Endothelial cell of umbilical vein (primary cell): ENCODE results near the gene GNL2. TPM values are rescaled to one million over a fixed set of nuclear protein-coding genes. Genes with fewer than 3 reads are reported as not detected.

Experiments used
- BruUV-seq: library from RNA; stranded (reverse); fragments of 400-500 nt; replicated peaks from 2 replicates; lab custom pipeline; 2021; lab: Mats Ljungman, UMichigan
- CTCF ChIA-PET: fragments of 300-600, 350-600 bp; sonication (Branson Sonifier 250); formaldehyde crosslinking; loops from one replicate; lab custom pipeline; 2021; ENCODE audit warnings: antibody characterized with exemption, inconsistent platforms; lab: Charles Lee
- POLR2A ChIA-PET: fragments of 300-600, 350-600 bp; sonication (Branson Sonifier 250); formaldehyde crosslinking; loops from one replicate; lab custom pipeline; 2021; ENCODE audit warnings: antibody characterized with exemption, inconsistent platforms; lab: Charles Lee
- DNase-seq: peaks from one replicate; pipeline ENCODE4 v3.0.0-alpha.2; 2011; ENCODE audit warnings: low read depth, low spot score
- FAIRE-seq: peaks from 2 replicates; lab custom pipeline; 2011; peaks lifted over from hg19 to GRCh38; lab: Jason Lieb, UNC
- H2AFZ ChIP-seq: 2 replicates; pipeline ENCODE4 v1.6.0; 2012; ENCODE audit warnings: low read depth, low read length, control low read depth, inconsistent platforms
- H3K27ac ChIP-seq: 2 replicates; pipeline ENCODE4 v1.5.1; 2011; ENCODE audit warnings: low read depth, mild to moderate bottlenecking, control low read depth, low read length, moderate library complexity; ENCODE audit not compliant: insufficient read depth
- H3K27me3 ChIP-seq, 2 experiments: 2 replicates each; pipeline versions ENCODE4 v1.6.0 to v1.6.1; 2011; ENCODE audit warnings: low read length in 2 of 2, mixed read lengths in 1 of 2; ENCODE audit not compliant: control insufficient read depth in 2 of 2, insufficient read depth in 2 of 2
- H3K36me3 ChIP-seq, 2 experiments: 2 replicates in 1 of 2; 3 replicates in 1 of 2; pipeline ENCODE4 v1.5.1; 2011; ENCODE audit warnings: low read length in 2 of 2, mild to moderate bottlenecking in 1 of 2, moderate library complexity in 1 of 2; ENCODE audit not compliant: control insufficient read depth in 2 of 2, insufficient read depth in 2 of 2; ENCODE audit errors: extremely low read depth in 1 of 2
- H3K4me1 ChIP-seq: 3 replicates; pipeline ENCODE4 v1.5.1; 2011; ENCODE audit warnings: mild to moderate bottlenecking, low read length; ENCODE audit not compliant: control insufficient read depth, insufficient read depth; ENCODE audit errors: extremely low read depth
- H3K4me2 ChIP-seq: 2 replicates; pipeline ENCODE4 v1.6.1; 2011; ENCODE audit warnings: low read length, control low read depth, mixed read lengths; ENCODE audit not compliant: insufficient read depth
- H3K4me3 ChIP-seq, 3 experiments: fragments of 200-600 bp in 1 of 3; sonication (generic), shearing (Covaris generic) in 1 of 3; replicated peaks in 1 of 3; 2 replicates each; pipeline ENCODE4 v1.5.1; 2011 to 2016; ENCODE audit warnings: control low read depth in 3 of 3, low read length in 3 of 3, mild to moderate bottlenecking in 2 of 3, inconsistent platforms in 1 of 3, low read depth in 1 of 3, moderate library complexity in 1 of 3; ENCODE audit not compliant: insufficient read depth in 1 of 3
- H3K79me2 ChIP-seq: 2 replicates; pipeline ENCODE4 v1.6.0; 2012; ENCODE audit warnings: low read length, inconsistent platforms; ENCODE audit not compliant: control insufficient read depth, insufficient read depth
- H3K9ac ChIP-seq: replicated peaks from 2 replicates; pipeline ENCODE3; 2011; ENCODE audit warnings: low read length, control low read depth; ENCODE audit not compliant: insufficient read depth; ENCODE audit errors: extremely low read depth
- H3K9me1 ChIP-seq: replicated peaks from 3 replicates; pipeline ENCODE4 v1.6.0; 2011; ENCODE audit warnings: mild to moderate bottlenecking, low read length; ENCODE audit not compliant: control insufficient read depth, insufficient read depth; ENCODE audit errors: extremely low read depth
- H3K9me3 ChIP-seq: replicated peaks from 2 replicates; pipeline ENCODE4 v1.5.1; 2012; ENCODE audit warnings: low read length, inconsistent platforms; ENCODE audit not compliant: control insufficient read depth, insufficient read depth
- H4K20me1 ChIP-seq: replicated peaks from 2 replicates; pipeline ENCODE3; 2011; ENCODE audit warnings: mild to moderate bottlenecking, low read length; ENCODE audit not compliant: control insufficient read depth, insufficient read depth; ENCODE audit errors: extremely low read depth
- CTCF ChIP-seq, 2 donors: IDR thresholded peaks; 1 replicate in 1 of 2; 2 replicates in 1 of 2; pipeline ENCODE4 v1.5.1; 2011; ENCODE audit warnings: low read length in 2 of 2, mild to moderate bottlenecking in 2 of 2, moderate library complexity in 2 of 2, control low read depth in 1 of 2, inconsistent platforms in 1 of 2, low read depth in 1 of 2; ENCODE audit not compliant: insufficient read depth in 1 of 2; ENCODE audit errors: extremely low read depth in 1 of 2
- EZH2 ChIP-seq: IDR thresholded peaks from 2 replicates; pipeline ENCODE4 v1.6.1; 2012; ENCODE audit warnings: borderline replicate concordance, low read depth, mild to moderate bottlenecking, moderate library complexity, low read length, inconsistent platforms; ENCODE audit not compliant: severe bottlenecking
- FOS ChIP-seq: IDR thresholded peaks from 2 replicates; pipeline ENCODE4 v1.6.1; 2011; ENCODE audit warnings: mild to moderate bottlenecking, low read length, moderate library complexity, borderline replicate concordance; ENCODE audit not compliant: insufficient read depth
- GATA2 ChIP-seq: IDR thresholded peaks from 2 replicates; pipeline ENCODE4 v1.7.0; 2011; ENCODE audit warnings: low read depth, mild to moderate bottlenecking, moderate library complexity, mixed read lengths, low read length; ENCODE audit not compliant: insufficient read length, insufficient read depth
- JUN ChIP-seq: IDR thresholded peaks from 2 replicates; pipeline ENCODE4 v1.6.1; 2011; ENCODE audit warnings: borderline replicate concordance, low read depth; ENCODE audit not compliant: insufficient read length, insufficient read depth
- MAX ChIP-seq: IDR thresholded peaks from 2 replicates; pipeline ENCODE4 v1.6.1; 2011; ENCODE audit not compliant: insufficient read depth, insufficient read length
- MYC ChIP-seq: IDR thresholded peaks from one replicate; pipeline ENCODE4 v1.6.1; 2011; ENCODE audit warnings: mild to moderate bottlenecking, low read depth, low read length
- POLR2A ChIP-seq: IDR thresholded peaks from 2 replicates; pipeline ENCODE4 v1.6.1; 2012; ENCODE audit warnings: low read depth, mild to moderate bottlenecking, control low read depth, low read length
- POLR2AphosphoS5 ChIP-seq: IDR thresholded peaks from 2 replicates; pipeline ENCODE4 v1.6.1; 2012; ENCODE audit warnings: low read depth, mild to moderate bottlenecking, control low read depth, low read length, moderate library complexity; ENCODE audit not compliant: insufficient read depth
- dilution Hi-C: fragments of 300-500 bp; cut with MboI; formaldehyde crosslinking; loops from one replicate; pipeline ENCODE4 v1.15.0; 2019; ENCODE audit warnings: low sequenced_read_pairs; ENCODE audit not compliant: extremely low pct_ligation_motif_present
- intact Hi-C: fragments of 100-400 bp; cut with micrococcal nuclease; formaldehyde crosslinking; loops from one replicate; pipeline ENCODE4 v1.10.0; 2022
- polyA plus RNA-seq, 4 experiments: library from polyadenylated mRNA; depleted of rRNA in 3 of 4; stranded (reverse) in 3 of 4; unstranded in 1 of 4; fragments of >200 nt; gene quantifications; 2 replicates each; pipeline versions ENCODE4 v1.2.1 to v1.2.3, GENCODE V29; 2011 to 2012; ENCODE audit warnings: missing spikeins in 1 of 4
- total RNA-seq: library from RNA; stranded (reverse); gene quantifications from 2 replicates; pipeline ENCODE4 v1.2.3, GENCODE V29; 2021

Gene GNL2
- total and polyA plus RNA-seq, 2 donors (not counting 3 experiments of a cell fraction or from before 2014, with no cell fraction given): 18.0 to 55.5 TPM

GRCh38 chr1:37641059-37641458, 45.3 kb upstream of the GNL2 start:
- no peak overlapping the region for H3K4me2 ChIP-seq
- FAIRE-seq (no peak), DNase-seq (no peak)
- H3K9me3 ChIP-seq: no peaks in the 10 kb centered on the region
- H3K27me3 ChIP-seq: peaks cover 14 to 15% of the 10 kb centered on the region in 2 experiments
- no peak overlapping the region for H3K27ac ChIP-seq
- POLR2A ChIA-PET: no interaction called here
- TF ChIP-seq EZH2: no peak
- no peak for TF ChIP-seq POLR2AphosphoS5
- TF ChIP-seq CTCF (IDR thresholded peaks at IDR 0.05; ENCODE audit: extremely low read depth in 1 of 2, insufficient read depth in 1 of 2, low read depth in 1 of 2, low read length in 2 of 2): no peak
- TF ChIP-seq MYC: no peak
- TF ChIP-seq MAX: no peak
- no peak for TF ChIP-seq POLR2A
- TF ChIP-seq GATA2: no peak
- TF ChIP-seq FOS: no peak
- TF ChIP-seq JUN: no peak
- H3K9ac ChIP-seq: no peak overlapping the region
- no peaks in the 10 kb centered on the region for H3K36me3 ChIP-seq
- dilution Hi-C loops: no loop called here
- H3K9me1 ChIP-seq: no peaks in the 10 kb centered on the region
- no peaks in the 10 kb centered on the region for H3K79me2 ChIP-seq
- intact Hi-C loops: no loop called here
- no TSS peak for BruUV-seq
- CTCF ChIA-PET: no interaction called here
- H2AFZ ChIP-seq: no peak overlapping the region
- H3K4me3 ChIP-seq: no peak overlapping the region
- H4K20me1 ChIP-seq: no peaks in the 10 kb centered on the region
- H3K4me1 ChIP-seq: no peaks in the 10 kb centered on the region
